NCI-H82 treated with DMSO at 0.1 percent for 48 hours (cell line): ENCODE measurements around the gene SH3BGRL3.
A peak's percentile ranks its signal among the peaks of the same experiment; 100 is the strongest.

Experiments used
- DNase-seq: peaks from one replicate; lab custom pipeline; 2025; ENCODE audit not compliant: unreplicated experiment; lab: John Stamatoyannopoulos, UW

Gene SH3BGRL3

DNA sequence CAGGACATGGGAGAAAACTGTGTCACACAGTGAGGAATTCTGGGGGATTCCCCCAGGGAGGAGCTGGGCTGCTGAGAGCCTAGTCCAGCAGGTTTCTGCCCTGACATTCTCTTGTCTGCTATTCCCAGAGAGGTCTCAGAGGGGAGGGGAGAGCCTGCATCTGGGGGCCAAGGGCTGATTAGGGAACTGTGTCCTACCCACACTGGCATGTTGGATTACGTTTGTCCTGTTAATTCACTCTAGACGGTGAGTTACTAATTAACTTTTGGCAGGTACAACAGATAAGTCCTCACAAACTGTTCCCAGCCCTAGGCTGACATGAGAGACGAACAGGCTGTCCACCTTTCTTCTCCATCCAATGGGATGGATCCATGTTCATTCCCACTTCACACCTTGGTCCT lies 2.6 kb upstream of the SH3BGRL3 start:
- DNase-seq, result no peak

GRCh38 chr1:26277719-26278118 lies 2.2 kb upstream of the SH3BGRL3 start:
- peak; percentile 83 for DNase-seq

DNA sequence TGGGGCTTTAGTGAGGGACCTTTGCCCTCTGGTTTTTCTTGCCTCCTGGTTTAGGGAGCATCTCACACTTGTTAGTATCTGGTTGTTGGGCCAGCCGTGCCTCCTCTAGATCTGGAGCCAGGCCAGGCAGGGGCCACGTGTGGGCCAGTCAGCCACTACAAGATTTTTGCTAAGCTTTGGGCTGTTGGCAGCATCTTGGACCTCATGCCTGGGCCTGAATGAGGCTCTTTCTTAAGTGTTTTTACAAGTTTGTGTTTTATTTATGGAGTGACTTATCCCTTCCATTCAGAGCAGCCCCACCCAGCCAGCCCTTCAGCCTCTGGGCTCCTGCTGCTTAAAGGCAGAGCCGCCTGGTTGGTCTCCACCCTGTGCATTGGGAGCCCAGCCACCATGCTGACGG lies 1.6 kb upstream of the SH3BGRL3 start:
- DNase-seq, result no peak

- DNase-seq, result peak; percentile 77
Measured at GRCh38 chr1:26278724-26279455, 996 bp upstream of the SH3BGRL3 start.

DNA sequence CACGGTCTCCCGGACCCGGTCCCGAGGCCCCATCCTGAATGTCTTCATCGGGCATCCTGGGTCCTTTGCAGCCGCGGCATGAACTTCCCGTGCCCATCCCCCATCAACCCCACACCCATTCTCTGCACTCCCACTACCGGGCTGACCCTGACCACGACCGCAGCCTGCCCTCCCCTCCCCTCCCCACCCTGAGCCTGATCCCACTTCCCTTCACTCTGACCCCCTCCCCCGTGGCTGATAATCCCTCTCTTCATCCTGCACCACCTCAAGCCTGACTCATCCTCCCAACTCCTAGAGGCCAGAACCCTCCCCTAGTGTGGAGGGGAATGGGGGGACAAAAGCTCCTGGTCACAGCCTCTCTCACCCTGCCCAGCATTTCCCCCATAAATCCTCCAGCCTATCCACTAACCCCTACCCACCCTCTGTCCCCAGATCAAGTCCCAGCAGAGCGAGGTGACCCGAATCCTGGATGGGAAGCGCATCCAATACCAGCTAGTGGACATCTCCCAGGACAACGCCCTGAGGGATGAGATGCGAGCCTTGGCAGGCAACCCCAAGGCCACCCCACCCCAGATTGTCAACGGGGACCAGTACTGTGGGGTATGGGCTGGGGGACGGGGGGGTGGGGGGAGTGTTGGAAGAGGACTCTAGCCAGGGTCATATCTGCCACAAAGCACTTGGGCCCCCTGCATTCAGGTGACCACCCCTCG lies 602 bp downstream of the SH3BGRL3 start:
- peak; percentile 35 for DNase-seq

DNA sequence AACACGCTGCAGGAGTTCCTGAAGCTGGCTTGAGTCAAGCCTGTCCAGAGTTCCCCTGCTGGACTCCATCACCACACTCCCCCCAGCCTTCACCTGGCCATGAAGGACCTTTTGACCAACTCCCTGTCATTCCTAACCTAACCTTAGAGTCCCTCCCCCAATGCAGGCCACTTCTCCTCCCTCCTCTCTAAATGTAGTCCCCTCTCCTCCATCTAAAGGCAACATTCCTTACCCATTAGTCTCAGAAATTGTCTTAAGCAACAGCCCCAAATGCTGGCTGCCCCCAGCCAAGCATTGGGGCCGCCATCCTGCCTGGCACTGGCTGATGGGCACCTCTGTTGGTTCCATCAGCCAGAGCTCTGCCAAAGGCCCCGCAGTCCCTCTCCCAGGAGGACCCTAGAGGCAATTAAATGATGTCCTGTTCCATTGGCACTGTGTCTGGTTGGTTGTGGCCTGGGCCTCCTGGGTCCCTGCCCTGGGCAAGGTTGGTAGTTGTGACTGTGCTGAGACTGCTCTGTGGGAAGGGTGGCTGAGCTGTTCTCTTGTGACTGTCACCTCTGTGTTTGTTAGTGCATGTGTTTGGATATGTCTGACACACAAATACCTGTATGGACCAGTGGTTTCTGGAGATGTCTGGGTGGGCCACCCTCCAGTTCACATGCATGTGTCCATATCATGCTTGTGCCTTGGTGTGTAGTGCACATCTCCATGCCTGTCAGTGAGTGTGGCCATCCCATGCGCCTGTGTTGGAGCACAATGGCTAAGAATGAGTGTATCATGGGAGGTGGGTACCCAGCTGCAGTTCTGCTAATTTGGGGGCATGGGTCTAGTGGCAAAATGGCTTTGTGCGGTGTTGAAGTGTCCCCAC lies 1.4 kb downstream of the SH3BGRL3 start:
- no peak for DNase-seq

DNA sequence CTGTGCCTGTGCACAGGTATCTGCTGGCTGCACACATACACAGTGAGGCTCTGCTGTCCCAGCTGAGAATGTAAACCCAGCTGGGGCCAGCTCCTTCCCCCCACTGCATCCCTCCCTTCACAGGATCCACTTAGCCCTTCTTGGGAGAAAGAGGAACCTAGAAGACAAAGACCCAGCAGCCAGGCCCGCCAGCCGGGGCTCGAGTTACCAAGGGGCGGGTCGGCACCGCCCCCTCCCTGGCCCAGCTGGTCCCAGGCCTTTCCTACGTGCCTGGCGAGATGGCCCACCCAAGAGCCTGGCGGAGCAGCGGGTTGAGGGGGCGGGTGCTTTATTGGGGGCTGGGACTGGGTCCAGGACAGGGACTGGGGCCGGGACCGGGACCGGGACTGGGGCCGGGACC lies 2.1 kb downstream of the SH3BGRL3 start:
- DNase-seq, result no peak

GRCh38 chr1:26282401-26282918 lies 2.6 kb downstream of the SH3BGRL3 start:
- DNase-seq, result no peak

GRCh38 chr1:26283279-26283853 lies 3.5 kb downstream of the SH3BGRL3 start:
- DNase-seq, result no peak

DNA sequence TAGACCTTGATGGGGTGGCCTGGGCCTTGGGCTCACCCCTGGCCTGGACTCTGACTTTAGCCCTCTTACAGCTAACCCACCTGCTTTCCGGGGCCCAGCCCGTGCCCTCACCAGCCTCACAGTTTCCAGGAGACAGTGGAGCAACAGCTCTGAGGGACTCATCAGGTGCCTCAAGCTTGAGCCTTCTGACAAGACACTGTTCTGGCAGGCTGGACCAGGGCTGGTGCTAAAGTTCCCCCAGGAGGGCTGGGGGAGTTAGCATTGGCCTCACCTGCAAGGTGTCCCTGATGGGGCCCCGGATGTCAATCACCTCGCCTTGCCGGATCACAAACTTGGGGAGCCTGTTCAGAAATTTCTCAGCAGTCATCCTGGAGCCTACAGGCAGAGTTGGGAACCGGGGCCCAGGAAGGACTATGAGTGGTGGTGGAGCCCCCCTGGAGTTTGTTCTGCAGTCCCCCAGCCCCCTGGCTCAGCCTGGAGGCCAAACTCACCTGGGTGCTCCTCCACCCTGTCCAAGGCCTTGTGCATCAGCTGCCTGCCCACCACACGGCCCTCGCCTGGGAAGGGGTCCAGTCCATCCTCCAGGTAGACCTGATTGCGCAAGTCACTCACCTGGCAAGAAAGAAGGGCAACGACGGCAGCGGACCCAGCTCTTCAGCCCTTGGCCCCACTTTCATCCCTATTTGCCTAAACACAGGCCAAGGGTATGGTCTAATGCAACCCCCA lies 4.1 kb downstream of the SH3BGRL3 start:
- no peak for DNase-seq

GRCh38 chr1:26284597-26285347 lies 4.9 kb downstream of the SH3BGRL3 start:
- DNase-seq, result peak; percentile 20

GRCh38 chr1:26285366-26286063 lies 5.6 kb downstream of the SH3BGRL3 start:
- DNase-seq, result no peak

DNA sequence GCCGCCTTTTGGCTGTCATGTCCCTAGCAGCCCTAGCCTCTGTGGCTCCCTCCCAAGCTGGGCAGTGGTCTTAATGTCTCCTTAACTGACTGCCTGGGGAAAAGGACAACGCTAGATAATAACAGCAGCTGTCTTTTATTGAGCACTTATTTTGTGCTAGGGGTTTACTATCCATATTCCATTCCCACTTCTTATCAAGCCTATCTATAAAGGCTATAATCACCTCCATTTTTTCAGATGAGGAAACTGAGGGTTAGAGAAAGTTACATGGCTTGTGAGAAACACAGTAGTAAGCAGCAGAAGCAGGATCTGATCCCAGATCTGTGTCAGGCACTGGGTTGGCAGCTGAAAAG lies 6.2 kb downstream of the SH3BGRL3 start:
- no peak for DNase-seq

DNA sequence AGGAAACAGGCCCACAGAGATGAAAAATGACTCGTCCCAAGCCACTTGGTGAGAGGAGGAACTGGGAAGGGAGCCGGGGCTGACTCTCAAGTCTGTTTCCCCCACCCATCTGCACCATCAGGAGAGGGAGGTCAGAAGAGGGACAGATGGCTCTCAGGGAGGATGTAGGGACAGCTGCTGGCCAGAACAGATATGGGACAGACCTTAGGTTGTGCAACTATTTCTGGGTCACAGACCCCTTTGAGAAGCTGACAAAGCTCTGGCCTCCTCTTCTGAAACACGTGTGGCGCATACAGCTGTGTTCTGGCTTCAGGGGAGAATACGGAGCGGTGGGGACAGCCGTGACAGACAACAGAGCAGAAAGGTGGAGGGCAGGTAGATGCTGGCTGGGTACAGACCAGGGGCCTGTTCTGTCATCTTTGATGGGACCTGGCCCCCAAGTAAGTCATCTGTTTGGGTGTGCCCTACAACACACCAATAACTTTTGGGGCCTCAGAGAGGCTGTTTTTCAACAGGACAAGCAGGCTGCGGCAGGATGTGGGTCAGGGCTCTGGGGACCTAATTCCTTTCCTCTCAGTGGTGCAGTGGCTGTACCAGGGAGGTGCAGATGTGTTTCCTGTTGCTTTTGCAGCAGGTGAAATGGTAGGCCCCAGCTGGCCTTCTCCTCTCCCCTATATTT lies 7.3 kb downstream of the SH3BGRL3 start:
- DNase-seq, result no peak

GRCh38 chr1:26287811-26288210 lies 7.9 kb downstream of the SH3BGRL3 start:
- DNase-seq, result no peak

- no peak for DNase-seq
Measured at GRCh38 chr1:26288311-26288941, 8.5 kb downstream of the SH3BGRL3 start.

DNA sequence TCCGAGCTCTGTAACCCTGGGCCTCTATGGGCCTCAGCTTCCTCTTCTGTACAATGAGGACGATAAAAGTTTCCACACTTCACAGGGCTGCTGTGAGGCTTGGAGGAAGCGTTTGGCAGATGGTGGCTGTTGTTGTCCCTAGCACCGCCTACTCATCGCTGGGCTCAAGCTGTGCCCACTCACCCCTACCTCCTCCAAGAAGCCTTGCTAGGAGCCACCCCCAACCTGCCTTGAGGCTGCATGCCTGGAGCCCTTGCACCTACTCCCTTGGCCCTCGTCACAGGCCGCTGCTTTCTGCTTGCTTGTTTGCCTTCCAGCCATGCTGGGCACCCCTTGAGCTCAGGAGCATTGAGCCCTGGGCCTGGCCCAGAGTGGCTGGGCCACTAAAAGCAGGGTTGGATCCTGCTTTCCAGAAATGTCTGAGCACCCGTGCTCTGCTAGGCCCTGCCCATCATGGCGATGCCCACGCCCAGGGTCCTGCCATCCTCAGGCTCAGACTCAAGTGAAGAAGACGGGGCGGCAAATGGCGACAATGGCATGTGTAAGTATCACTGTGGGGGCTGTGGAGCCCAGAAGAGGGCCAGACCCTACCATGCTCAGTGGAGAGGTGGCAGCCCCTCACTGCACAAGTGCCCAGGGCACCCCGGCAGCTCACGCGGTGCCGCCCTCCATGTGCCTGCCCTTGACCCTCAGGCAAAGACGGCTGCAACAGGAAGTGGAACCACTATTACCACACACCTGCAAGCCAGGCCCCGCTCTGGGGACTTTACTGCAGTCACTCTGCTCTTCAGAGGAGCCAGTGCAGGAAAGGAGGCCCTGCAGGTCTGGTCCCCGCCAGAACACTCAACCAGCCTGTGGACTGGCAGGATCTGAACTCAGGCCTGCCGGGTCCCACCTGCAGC lies 9.5 kb downstream of the SH3BGRL3 start:
- DNase-seq, result no peak
